ENCODE data around the gene KCND3. TPM values are rescaled to one million over a fixed set of nuclear protein-coding genes. Genes with fewer than 3 reads are reported as not detected.

KCND3 gene
- total RNA-seq, 1 donor: 0.09 TPM

DNA sequence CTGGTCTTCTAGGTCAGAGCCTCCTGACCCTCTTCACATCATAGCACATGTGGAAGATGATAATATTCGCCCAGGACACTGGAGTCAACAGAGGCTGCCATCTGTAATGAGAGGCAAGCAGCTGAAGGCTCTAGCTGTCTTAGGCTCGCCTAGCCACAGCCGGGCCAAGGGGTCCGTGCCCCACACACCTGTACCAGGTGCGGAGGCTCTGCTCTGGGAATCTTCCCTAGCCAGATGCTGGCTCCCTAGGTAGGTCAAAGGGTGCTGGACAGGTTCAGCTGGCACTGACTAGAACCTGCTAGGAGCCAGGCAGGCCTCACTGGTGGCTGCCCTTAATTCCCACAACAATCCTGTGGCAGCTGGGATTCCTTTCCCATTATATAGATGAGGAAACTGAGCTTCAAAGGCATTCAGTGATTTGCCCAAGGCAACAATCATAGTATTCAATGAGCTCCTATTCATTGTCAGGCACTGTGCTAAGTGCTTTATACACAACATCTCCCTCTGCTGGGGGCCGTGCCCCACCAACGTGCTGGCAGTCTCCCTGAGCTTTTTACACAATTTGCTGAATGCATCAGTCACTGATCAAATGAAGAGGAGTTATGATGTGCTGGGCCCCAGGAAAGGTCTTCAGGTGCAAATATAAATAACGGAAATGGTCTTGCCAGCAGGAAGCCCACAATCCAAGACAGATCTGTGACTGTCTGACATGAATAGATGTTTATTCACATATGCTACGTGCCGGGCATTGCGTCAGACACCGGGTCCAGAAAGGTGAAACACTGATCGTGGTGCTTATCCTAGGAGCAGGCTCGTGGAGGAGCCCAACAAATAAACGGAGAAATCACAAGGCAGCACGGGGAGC lies 175.8 kb downstream of the KCND3 start:
- DNase-seq (ENCODE audit: low read depth): no peak
- TF ChIP-seq, protein P1, sequence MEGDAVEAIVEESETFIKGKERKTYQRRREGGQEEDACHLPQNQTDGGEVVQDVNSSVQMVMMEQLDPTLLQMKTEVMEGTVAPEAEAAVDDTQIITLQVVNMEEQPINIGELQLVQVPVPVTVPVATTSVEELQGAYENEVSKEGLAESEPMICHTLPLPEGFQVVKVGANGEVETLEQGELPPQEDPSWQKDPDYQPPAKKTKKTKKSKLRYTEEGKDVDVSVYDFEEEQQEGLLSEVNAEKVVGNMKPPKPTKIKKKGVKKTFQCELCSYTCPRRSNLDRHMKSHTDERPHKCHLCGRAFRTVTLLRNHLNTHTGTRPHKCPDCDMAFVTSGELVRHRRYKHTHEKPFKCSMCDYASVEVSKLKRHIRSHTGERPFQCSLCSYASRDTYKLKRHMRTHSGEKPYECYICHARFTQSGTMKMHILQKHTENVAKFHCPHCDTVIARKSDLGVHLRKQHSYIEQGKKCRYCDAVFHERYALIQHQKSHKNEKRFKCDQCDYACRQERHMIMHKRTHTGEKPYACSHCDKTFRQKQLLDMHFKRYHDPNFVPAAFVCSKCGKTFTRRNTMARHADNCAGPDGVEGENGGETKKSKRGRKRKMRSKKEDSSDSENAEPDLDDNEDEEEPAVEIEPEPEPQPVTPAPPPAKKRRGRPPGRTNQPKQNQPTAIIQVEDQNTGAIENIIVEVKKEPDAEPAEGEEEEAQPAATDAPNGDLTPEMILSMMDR (IDR thresholded peaks at IDR 0.05; ENCODE audit: insufficient read depth, low read length): no peak
- H3K4me3 ChIP-seq (ENCODE audit: low read depth, low read length): no peak overlapping the region

DNA sequence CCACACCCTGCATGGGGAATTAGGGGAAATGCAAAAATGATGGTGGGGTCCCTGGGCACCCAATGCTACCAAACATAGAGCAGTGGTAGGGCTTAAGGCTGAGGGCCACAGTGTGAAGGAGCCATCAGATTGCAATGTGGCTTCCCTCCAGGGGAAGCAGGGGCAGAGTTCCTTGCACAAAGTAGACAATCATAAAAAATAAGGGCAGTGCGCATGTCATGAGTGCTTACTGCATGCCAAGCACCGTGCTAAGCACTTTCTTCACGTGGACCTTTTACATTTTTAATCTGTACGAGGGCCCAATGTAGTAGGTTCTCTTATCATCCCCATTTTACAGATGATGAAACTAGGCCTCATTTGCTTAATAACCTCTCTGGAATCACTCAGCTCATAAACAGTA lies 177.2 kb downstream of the KCND3 start:
- TF ChIP-seq, protein P1 (IDR thresholded peaks at IDR 0.05; ENCODE audit: insufficient read depth, low read length): no peak
- no peak for DNase-seq (ENCODE audit: low read depth)

DNA sequence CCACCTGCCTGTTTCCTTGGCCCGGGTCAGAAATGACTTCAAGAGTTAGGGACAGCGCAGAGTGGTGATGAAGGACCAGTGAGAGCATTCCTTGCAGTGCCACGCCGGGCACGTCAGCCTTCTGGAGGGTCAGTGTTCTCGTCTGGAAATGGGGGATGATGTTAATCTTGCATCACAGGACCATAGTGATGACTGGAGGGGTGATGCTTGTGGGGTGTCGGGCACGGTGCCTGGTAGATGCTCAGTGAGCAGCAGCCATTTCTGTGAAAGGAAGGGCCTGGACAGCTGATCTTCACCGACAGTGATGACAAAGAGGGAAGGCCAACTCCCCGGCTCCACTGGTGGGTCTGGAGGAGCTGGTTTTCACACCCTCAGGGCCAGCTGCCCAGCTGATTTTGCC lies 177.6 kb downstream of the KCND3 start:
- DNase-seq (ENCODE audit: low read depth): no peak
- no peak overlapping the region for H3K4me3 ChIP-seq (ENCODE audit: low read depth, low read length)
- TF ChIP-seq, protein P1 (IDR thresholded peaks at IDR 0.05; ENCODE audit: insufficient read depth, low read length): no peak

More for the DNA sequence above, 177.2 kb downstream of the KCND3 start:
- H3K4me3 ChIP-seq (ENCODE audit: low read depth, low read length): no peak overlapping the region

DNA sequence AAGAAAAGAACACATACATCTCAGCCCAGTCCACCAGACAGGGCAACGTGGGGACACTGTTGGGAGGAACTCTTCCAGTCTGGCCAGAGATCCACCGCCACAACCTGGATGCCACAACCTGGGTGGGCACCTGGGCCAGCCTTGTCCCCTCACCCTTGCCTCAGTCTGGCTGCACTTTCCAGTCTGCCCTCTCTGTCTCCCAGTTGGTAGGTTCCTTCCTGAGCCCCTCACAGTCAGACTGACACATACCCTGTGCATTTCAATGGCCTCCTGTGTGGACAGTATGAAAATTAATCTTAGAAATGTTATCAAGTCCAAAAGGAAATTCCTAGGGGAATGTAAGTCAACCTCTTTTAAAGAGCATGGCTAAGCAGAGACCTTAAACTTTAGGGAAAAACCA lies 184.2 kb downstream of the KCND3 start:
- no peak for DNase-seq (ENCODE audit: low read depth)
- H3K4me3 ChIP-seq (ENCODE audit: low read depth, low read length): no peak overlapping the region
- TF ChIP-seq, protein P1 (IDR thresholded peaks at IDR 0.05; ENCODE audit: insufficient read depth, low read length): no peak

DNA sequence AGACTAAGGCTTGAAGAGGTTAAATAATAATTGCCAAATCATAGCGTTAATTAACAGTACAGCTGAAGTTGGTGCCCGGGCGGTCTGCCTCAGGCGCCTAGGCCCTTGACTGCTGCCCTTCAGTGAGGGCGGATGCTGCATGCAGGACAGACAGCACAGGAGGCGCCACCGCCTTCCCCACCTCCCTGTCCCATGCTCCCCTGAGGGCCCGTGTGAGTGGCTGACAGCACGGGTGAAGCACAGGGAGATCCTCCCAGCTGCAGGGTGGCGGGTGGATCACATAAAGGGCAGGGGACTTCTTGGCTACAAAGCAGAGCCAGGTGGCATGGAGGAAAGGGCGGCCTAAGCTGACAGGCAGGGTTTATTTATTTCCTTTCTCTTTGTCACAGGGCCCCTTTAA lies 184.7 kb downstream of the KCND3 start:
- no peak for DNase-seq (ENCODE audit: low read depth)
- H3K4me3 ChIP-seq (ENCODE audit: low read depth, low read length): no peak overlapping the region

DNA sequence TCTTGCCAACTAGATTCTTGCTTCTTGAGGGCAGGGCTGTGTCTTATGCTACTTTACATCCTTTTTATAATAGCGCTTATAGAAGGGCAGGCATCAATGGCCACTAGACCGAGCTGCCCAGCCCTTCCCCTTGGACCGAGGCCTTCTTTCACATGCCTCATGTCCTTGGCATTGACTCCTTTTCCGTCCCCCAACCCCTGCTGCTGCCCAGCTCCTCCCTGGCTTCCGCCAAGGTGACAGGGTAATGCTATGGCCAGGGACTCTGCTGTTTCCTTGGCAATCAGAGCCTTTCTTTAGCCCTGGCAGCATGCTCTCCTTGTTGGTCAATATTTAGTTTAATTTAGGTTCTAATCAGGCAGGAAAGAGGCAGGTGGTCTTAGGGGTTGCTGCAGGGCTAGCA lies 185.5 kb downstream of the KCND3 start:
- TF ChIP-seq, protein P1 (IDR thresholded peaks at IDR 0.05; ENCODE audit: insufficient read depth, low read length): no peak
- H3K4me3 ChIP-seq (ENCODE audit: low read depth, low read length): no peak overlapping the region
- DNase-seq (ENCODE audit: low read depth): no peak

More for the DNA sequence above, 184.7 kb downstream of the KCND3 start:
- TF ChIP-seq, protein P1 (IDR thresholded peaks at IDR 0.05; ENCODE audit: insufficient read depth, low read length): no peak
